NCI-H1436 treated with DMSO at 0.1 percent for 48 hours (cell line): ENCODE data around the gene CEP162.
"Not testable (repeated sequence)": the region's sequence is repeated elsewhere in the genome, so short reads cannot be mapped to it uniquely, and the experiment has no call there.

Source experiments
- DNase-seq: peaks from one replicate; lab custom pipeline; 2025; lab: John Stamatoyannopoulos, UW

CEP162 gene

GRCh38 chr6:84089081-84089480, 138.4 kb downstream of the CEP162 start:
- no peak for DNase-seq

DNA sequence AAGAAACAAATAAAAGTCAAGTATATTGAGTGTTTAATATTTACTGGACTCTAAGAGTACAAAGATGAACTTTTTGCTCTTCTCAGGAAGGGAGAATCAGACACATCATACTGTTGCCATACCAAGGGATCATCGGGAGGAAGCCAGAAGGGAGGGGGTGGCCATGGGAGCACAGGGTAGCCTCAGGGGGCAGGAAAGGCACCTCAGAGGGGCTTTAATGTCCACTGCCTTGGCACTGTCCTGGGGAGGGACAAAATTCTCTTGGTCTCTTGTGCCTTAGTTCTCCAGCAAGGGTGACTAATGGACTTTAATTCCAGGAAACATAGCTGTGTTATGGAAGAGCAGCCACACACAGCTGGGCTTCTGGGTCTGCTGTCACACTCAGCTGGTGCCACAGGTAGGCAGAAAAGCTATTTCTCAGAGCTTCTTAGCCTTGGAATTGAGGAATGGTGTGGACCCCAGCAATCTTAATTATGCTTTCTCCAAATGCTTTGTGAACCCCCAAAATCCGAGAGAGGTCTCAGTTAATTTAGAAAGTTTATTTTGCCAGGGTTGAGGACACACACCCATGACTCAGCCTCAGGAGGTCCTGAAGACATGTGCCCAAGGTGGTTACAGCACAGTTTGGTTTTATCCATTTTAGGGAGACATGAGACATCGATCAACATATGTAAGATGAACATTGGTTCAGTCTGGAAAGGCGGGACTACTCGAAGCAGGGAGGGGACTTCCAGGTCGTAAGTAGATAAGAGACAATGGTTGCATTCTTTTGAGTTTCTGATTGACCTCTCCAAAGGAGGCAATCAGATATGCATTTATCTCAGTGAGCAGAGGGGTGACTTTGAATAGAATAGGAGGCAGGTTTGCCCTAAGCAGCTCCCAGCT, 140.7 kb downstream of the CEP162 start:
- DNase-seq, result no peak

DNA sequence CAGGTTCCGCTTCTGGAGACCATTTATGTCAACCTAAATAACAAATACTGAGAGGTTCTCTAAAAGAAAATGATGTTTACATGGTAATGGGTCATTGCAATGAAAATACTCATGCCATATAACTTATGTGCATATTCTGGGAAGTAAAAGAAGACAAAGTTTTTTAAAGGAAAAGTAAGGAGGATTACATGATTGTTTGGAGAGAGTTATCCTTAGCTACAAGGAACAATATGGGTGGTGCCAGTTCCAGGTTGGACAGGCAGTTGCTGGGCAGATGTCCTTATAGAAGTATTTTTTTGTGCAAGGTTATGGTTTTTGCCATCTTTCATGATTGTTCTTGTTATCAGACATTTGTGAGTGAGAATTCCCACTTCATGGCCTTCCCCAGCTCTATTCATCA, 141.4 kb downstream of the CEP162 start:
- DNase-seq, result no peak

DNA sequence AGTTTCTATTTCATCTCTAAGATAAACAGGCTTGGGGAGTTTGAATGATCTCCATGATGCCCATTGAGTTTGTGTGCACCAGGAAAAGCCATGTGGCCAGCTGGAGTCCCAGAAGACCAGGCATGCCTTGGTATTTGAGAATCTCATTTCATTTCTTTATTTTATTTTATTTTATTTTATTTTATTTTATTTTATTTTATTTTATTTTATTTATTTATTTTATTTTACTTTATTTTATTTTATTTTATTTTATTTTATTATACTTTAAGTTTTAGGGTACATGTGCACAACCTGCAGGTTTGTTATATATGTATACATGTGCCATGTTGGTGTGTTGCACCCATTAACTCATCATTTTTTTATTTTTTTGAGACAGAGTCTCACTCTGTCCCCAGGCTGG, 142.7 kb downstream of the CEP162 start:
- not testable (repeated sequence) for DNase-seq

- no peak for DNase-seq
Measured at GRCh38 chr6:84082689-84083265, 144.7 kb downstream of the CEP162 start.

- DNase-seq, result no peak
Measured at GRCh38 chr6:84081222-84081621, 146.2 kb downstream of the CEP162 start.

- DNase-seq, result no peak
Measured at GRCh38 chr6:84078335-84078734, 149.1 kb downstream of the CEP162 start.

DNA sequence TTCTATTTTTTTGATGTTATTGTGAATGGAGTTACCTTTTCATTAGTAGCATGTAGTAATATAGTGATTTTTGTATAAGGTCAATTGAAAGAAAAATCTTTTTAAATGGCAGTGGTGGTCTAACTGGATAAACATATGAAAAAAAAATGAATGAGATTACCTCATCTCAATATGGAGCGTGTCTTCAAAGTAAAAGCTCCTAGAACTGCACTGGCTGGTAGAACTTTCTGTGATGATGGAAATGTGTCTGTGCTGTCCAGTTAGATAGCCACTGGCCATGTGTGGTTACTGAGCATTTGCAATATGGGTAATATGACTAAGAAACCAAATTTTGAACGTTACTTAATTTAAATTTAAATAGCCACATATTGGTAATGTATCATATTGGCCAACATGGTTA, 149.8 kb downstream of the CEP162 start:
- no peak for DNase-seq

- DNase-seq, result no peak
Measured at GRCh38 chr6:84074988-84075781, 152.3 kb downstream of the CEP162 start.
